GM23338 (cell line): ENCODE results near the gene MTHFD2L. TPM values are rescaled to one million over a fixed set of nuclear protein-coding genes. Genes with fewer than 3 reads are reported as not detected.

Source experiments
- ATAC-seq: fragments of 200-7000 bp; cut with Tn5 transposase; 3 replicates; pipeline ENCODE4 v1.9.1; 2020
- DNase-seq: peaks from one replicate; pipeline ENCODE4 v3.0.0-alpha.2; 2015; ENCODE audit warnings: low spot score
- H2AFZ ChIP-seq: fragments of 200-600 bp; sonication (generic); 2 replicates; pipeline ENCODE4 v1.8.0; 2016; ENCODE audit warnings: antibody characterized with exemption, mild to moderate bottlenecking, moderate library complexity
- H3F3A ChIP-seq: fragments of 200-600 bp; sonication (generic); replicated peaks from 2 replicates; pipeline ENCODE4 v1.8.0; 2017; ENCODE audit warnings: antibody characterized with exemption, mixed run types, low read depth
- H3K27ac ChIP-seq: fragments of 200-600 bp; sonication (generic); 2 replicates; pipeline ENCODE4 v1.6.1; 2016; ENCODE audit warnings: low read depth
- H3K27me3 ChIP-seq: fragments of 200-600 bp; sonication (generic); 2 replicates; pipeline ENCODE4 v1.8.0; 2016; ENCODE audit warnings: mild to moderate bottlenecking, mixed run types, moderate library complexity; ENCODE audit not compliant: insufficient read depth
- H3K36me3 ChIP-seq: fragments of 200-600 bp; sonication (generic); 2 replicates; pipeline ENCODE4 v1.8.0; 2016; ENCODE audit warnings: mild to moderate bottlenecking; ENCODE audit not compliant: insufficient read depth
- H3K4me1 ChIP-seq: fragments of 200-600 bp; sonication (generic); 2 replicates; pipeline ENCODE4 v1.8.0; 2016; ENCODE audit warnings: mild to moderate bottlenecking, moderate library complexity; ENCODE audit not compliant: insufficient read depth
- H3K4me2 ChIP-seq: fragments of 200-600 bp; sonication (generic); 2 replicates; pipeline ENCODE4 v1.7.1; 2017; ENCODE audit warnings: mixed run types
- H3K4me3 ChIP-seq: fragments of 200-600 bp; sonication (generic); 2 replicates; pipeline ENCODE4 v1.6.1; 2016; ENCODE audit warnings: mixed run types
- H3K79me2 ChIP-seq: fragments of 200-600 bp; sonication (generic); replicated peaks from 2 replicates; pipeline ENCODE4 v1.8.0; 2017; ENCODE audit warnings: mild to moderate bottlenecking; ENCODE audit not compliant: insufficient read depth
- H3K9me2 ChIP-seq: fragments of 200-600 bp; sonication (generic); 2 replicates; pipeline ENCODE4 v1.8.0; 2017; ENCODE audit not compliant: insufficient read depth
- H4K20me1 ChIP-seq: fragments of 200-600 bp; sonication (generic); replicated peaks from 2 replicates; pipeline ENCODE4 v1.8.0; 2017; ENCODE audit warnings: mild to moderate bottlenecking; ENCODE audit not compliant: insufficient read depth
- H3K27ac Mint-ChIP-seq: 2 replicates; pipeline ENCODE4 v1.8.0; 2020; ENCODE audit warnings: inconsistent platforms, mild to moderate bottlenecking, moderate library complexity, mixed read lengths
- H3K27me3 Mint-ChIP-seq: 3 replicates; pipeline ENCODE4 v1.8.0; 2022; ENCODE audit warnings: low read depth, mild to moderate bottlenecking, moderate library complexity, mixed read lengths, inconsistent platforms; ENCODE audit not compliant: insufficient read depth, poor library complexity
- H3K36me3 Mint-ChIP-seq: 3 replicates; pipeline ENCODE4 v1.8.0; 2021; ENCODE audit warnings: low read depth, mild to moderate bottlenecking, inconsistent platforms, moderate library complexity, mixed read lengths
- H3K4me1 Mint-ChIP-seq: 3 replicates; pipeline ENCODE4 v1.8.0; 2020; ENCODE audit warnings: mild to moderate bottlenecking, inconsistent platforms, mixed read lengths
- H3K4me3 Mint-ChIP-seq: 3 replicates; pipeline ENCODE4 v1.8.0; 2021; ENCODE audit warnings: moderate library complexity, mild to moderate bottlenecking, inconsistent platforms, mixed read lengths
- H3K9me3 Mint-ChIP-seq: 3 replicates; pipeline ENCODE4 v1.8.0; 2020; ENCODE audit warnings: moderate library complexity, mild to moderate bottlenecking, inconsistent platforms, mixed read lengths
- CREB1 ChIP-seq: fragments of 250-450 bp; sonication (Bioruptor Pico); IDR thresholded peaks from 2 replicates; pipeline ENCODE4 v1.5.0; 2020; ENCODE audit warnings: low read depth, mild to moderate bottlenecking, moderate library complexity
- EZH2 ChIP-seq: fragments of 200-600 bp; sonication (generic); IDR thresholded peaks from one replicate; pipeline ENCODE4 v1.8.0; 2017; ENCODE audit warnings: antibody characterized with exemption, mild to moderate bottlenecking, low read depth; ENCODE audit not compliant: unreplicated experiment
- NANOG ChIP-seq: IDR thresholded peaks from 2 replicates; pipeline ENCODE4 v1.6.1; 2016; ENCODE audit warnings: antibody characterized with exemption, borderline replicate concordance
- POLR2AphosphoS5 ChIP-seq: IDR thresholded peaks from 2 replicates; pipeline ENCODE4 v1.6.1; 2016; ENCODE audit warnings: antibody characterized with exemption, low read depth
- ZNF114 ChIP-seq: fragments of 250-450 bp; sonication (Bioruptor Pico); IDR thresholded peaks from 2 replicates; pipeline ENCODE4 v1.5.0; 2020; ENCODE audit warnings: mild to moderate bottlenecking, moderate library complexity
- polyA plus RNA-seq: library from polyadenylated mRNA; unstranded; fragments of >200 nt; fragmentation: Nextera tagmentation; extraction: Ambion mirVana; gene quantifications from 2 replicates; pipeline ENCODE4 v1.2.1, GENCODE V29; 2016
- total RNA-seq: library from RNA; depleted of rRNA; stranded (reverse); fragments of >200 nt; shearing (Covaris generic); gene quantifications from 2 replicates; pipeline ENCODE4 v1.2.3, GENCODE V29; 2014
- TF ChIP-seq, protein P1 (sequence below), 2 experiments: fragments of 200-600 bp in 1 of 2; sonication (generic) in 1 of 2; conservative IDR thresholded peaks; 2 replicates each; pipeline versions ENCODE4 v1.5.1 to v1.6.1; 2016 to 2017; ENCODE audit warnings: antibody characterized with exemption in 2 of 2, low read depth in 2 of 2, mild to moderate bottlenecking in 2 of 2, moderate library complexity in 1 of 2
- TF ChIP-seq, protein P2 (sequence below): IDR thresholded peaks from one replicate; pipeline ENCODE4 v1.6.1; 2018; ENCODE audit warnings: antibody characterized with exemption; ENCODE audit not compliant: unreplicated experiment
- TF ChIP-seq, protein P3 (sequence below): IDR thresholded peaks from 2 replicates; pipeline ENCODE4 v1.6.1; 2016; ENCODE audit warnings: antibody characterized with exemption

The MTHFD2L gene
- total and polyA plus RNA-seq, 2 experiments from 2014 or later = 24.4 to 35.7 TPM

DNA sequence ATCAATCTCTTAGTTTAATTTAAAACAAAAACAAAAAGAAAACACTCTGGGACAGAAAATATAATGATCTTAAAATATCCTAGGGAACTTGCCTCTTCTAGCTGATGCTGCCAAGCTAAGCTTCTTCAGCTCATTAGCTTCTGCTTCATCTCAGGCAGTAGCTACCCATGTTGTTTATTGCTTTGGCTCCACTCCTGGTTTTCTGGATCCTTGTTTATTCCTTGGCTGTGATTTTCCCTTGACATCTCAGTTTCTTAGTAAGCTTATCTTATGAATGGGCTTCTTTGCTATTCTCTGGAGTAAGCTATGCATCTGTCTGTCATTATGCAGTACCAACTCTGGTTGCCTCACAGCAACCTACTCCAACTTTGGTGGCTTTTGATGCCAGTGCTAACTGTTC lies 5.1 kb upstream of the MTHFD2L start:
- no peaks in the 10 kb centered on the region for H3F3A ChIP-seq
- H3K9me2 ChIP-seq = no peaks in the 10 kb centered on the region
- no peak overlapping the region for H2AFZ ChIP-seq
- no peaks in the 10 kb centered on the region for H3K36me3 Mint-ChIP-seq
- TF ChIP-seq, protein P1, sequence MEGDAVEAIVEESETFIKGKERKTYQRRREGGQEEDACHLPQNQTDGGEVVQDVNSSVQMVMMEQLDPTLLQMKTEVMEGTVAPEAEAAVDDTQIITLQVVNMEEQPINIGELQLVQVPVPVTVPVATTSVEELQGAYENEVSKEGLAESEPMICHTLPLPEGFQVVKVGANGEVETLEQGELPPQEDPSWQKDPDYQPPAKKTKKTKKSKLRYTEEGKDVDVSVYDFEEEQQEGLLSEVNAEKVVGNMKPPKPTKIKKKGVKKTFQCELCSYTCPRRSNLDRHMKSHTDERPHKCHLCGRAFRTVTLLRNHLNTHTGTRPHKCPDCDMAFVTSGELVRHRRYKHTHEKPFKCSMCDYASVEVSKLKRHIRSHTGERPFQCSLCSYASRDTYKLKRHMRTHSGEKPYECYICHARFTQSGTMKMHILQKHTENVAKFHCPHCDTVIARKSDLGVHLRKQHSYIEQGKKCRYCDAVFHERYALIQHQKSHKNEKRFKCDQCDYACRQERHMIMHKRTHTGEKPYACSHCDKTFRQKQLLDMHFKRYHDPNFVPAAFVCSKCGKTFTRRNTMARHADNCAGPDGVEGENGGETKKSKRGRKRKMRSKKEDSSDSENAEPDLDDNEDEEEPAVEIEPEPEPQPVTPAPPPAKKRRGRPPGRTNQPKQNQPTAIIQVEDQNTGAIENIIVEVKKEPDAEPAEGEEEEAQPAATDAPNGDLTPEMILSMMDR (conservative IDR thresholded peaks at IDR 0.05; ENCODE audit: low read depth in 2 of 2) = no peak
- TF ChIP-seq EZH2 (no peak), NANOG (no peak), CREB1 (CRISPR knock-in tag) (no peak)
- H3K27me3 ChIP-seq = no peaks in the 10 kb centered on the region
- peaks cover 15% of the 10 kb centered on the region; the same call in 1 of the 2 replicates for H3K79me2 ChIP-seq
- no peak overlapping the region for H3K4me3 Mint-ChIP-seq
- no peak for DNase-seq
- H3K4me2 ChIP-seq = no peak overlapping the region
- no peak for ATAC-seq
- H3K4me1 ChIP-seq = peaks cover 7% of the 10 kb centered on the region
- no peaks in the 10 kb centered on the region for H3K9me3 Mint-ChIP-seq
- no peaks in the 10 kb centered on the region for H4K20me1 ChIP-seq
- H3K27ac Mint-ChIP-seq = no peak overlapping the region
- no peak overlapping the region for H3K4me3 ChIP-seq
- H3K27ac ChIP-seq = no peak overlapping the region
- peaks cover 10% of the 10 kb centered on the region for H3K4me1 Mint-ChIP-seq
- H3K36me3 ChIP-seq = no peaks in the 10 kb centered on the region
- H3K27me3 Mint-ChIP-seq = no peaks in the 10 kb centered on the region

DNA sequence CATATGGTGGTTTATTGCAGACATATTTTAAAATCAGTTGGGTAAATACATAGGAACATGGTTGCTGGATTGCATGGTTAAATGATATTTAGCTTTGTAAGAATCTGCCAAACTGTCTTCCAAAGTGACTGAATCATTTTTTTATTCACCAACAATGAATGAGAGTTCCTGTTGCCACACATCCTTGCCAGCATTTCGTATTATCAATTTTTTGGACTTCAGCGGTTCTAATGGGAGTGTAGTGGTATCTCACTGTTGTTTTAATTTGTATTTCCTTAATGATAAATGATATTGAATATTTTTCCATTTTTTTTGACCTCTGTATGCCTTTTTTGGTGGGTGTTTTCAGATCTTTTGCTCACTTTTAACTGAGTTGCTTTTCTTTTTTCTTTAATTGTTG lies 1.4 kb upstream of the MTHFD2L start:
- H3K79me2 ChIP-seq = peaks cover 48% of the 10 kb centered on the region
- H3K27me3 Mint-ChIP-seq = peaks cover 2% of the 10 kb centered on the region
- ATAC-seq (no peak), DNase-seq (no peak)
- no peak overlapping the region for H2AFZ ChIP-seq
- H3K27ac ChIP-seq = no peak overlapping the region
- H3K27ac Mint-ChIP-seq = peak overlapping the region; percentile 81
- peaks cover 13% of the 10 kb centered on the region; the same call in 2 of the 3 replicates for H3K36me3 Mint-ChIP-seq
- no peak overlapping the region for H3K4me2 ChIP-seq
- H3K4me1 Mint-ChIP-seq = peaks cover 27% of the 10 kb centered on the region
- H3K9me2 ChIP-seq = no peaks in the 10 kb centered on the region
- peaks cover 24% of the 10 kb centered on the region for H3K4me1 ChIP-seq
- H3K36me3 ChIP-seq = no peaks in the 10 kb centered on the region
- H3K4me3 ChIP-seq = no peak overlapping the region
- no peaks in the 10 kb centered on the region for H3K27me3 ChIP-seq
- no peaks in the 10 kb centered on the region for H3F3A ChIP-seq
- TF ChIP-seq CREB1 (CRISPR knock-in tag) = no peak
- TF ChIP-seq POLR2AphosphoS5 = no peak
- TF ChIP-seq ZNF114 (CRISPR knock-in tag) = no peak
- TF ChIP-seq, protein P2, sequence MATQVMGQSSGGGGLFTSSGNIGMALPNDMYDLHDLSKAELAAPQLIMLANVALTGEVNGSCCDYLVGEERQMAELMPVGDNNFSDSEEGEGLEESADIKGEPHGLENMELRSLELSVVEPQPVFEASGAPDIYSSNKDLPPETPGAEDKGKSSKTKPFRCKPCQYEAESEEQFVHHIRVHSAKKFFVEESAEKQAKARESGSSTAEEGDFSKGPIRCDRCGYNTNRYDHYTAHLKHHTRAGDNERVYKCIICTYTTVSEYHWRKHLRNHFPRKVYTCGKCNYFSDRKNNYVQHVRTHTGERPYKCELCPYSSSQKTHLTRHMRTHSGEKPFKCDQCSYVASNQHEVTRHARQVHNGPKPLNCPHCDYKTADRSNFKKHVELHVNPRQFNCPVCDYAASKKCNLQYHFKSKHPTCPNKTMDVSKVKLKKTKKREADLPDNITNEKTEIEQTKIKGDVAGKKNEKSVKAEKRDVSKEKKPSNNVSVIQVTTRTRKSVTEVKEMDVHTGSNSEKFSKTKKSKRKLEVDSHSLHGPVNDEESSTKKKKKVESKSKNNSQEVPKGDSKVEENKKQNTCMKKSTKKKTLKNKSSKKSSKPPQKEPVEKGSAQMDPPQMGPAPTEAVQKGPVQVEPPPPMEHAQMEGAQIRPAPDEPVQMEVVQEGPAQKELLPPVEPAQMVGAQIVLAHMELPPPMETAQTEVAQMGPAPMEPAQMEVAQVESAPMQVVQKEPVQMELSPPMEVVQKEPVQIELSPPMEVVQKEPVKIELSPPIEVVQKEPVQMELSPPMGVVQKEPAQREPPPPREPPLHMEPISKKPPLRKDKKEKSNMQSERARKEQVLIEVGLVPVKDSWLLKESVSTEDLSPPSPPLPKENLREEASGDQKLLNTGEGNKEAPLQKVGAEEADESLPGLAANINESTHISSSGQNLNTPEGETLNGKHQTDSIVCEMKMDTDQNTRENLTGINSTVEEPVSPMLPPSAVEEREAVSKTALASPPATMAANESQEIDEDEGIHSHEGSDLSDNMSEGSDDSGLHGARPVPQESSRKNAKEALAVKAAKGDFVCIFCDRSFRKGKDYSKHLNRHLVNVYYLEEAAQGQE = no peak
- no peak for TF ChIP-seq NANOG
- TF ChIP-seq, protein P3, sequence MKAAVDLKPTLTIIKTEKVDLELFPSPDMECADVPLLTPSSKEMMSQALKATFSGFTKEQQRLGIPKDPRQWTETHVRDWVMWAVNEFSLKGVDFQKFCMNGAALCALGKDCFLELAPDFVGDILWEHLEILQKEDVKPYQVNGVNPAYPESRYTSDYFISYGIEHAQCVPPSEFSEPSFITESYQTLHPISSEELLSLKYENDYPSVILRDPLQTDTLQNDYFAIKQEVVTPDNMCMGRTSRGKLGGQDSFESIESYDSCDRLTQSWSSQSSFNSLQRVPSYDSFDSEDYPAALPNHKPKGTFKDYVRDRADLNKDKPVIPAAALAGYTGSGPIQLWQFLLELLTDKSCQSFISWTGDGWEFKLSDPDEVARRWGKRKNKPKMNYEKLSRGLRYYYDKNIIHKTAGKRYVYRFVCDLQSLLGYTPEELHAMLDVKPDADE = no peak
- H3K4me3 Mint-ChIP-seq = peak overlapping the region; percentile 76
- H3K9me3 Mint-ChIP-seq = no peaks in the 10 kb centered on the region
- H4K20me1 ChIP-seq = no peaks in the 10 kb centered on the region; the same call in 1 of the 2 replicates
